ENCODE measurements around the gene CHN2.

DNA sequence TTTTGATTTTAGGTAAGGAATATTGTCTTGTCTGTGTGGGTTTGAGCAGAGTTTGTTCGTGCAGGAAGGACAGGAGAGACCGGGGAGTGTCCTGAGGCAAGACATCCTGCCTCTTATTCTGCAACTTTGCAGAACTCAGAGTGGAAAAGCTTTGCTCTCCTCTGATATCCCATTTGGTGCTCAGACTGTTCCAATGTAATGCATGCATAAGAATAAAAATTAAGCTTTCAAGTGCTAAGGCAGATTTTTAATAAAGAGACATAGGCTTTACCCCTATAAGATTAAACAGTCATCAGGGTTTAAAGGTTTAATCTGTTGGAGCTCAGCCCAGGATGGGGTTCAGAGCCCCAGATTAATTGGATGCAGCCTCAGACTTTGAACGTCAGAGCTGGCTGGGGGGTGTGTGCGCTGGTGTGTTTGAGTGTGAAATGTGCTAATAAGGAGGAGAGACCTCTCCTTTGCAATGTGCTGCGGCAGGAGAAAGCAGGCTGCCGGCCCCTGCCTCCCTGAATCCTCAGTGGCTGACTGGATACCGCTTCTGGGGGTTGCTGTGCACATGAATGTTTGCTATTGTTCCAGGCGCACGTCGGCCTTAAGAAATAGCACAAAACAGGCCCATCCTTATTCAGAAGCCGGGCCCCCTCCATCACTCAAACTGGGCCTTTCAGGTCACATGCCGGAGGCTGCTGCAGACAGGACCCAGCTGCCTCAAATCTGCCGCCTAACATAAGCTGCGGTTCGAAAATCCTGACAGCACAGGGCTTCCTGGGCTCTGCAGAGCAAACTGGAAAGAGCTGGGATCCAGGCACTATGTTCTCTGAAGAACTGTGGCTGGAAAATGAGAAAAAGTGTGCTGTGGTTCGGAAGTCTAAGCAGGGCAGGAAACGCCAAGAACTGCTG, 285.0 kb downstream of the CHN2 start:
- TF ChIP-seq SUZ12 (IDR thresholded peaks at IDR 0.05) (no peak), FOXA1 (IDR thresholded peaks at IDR 0.05) (no peak), TARDBP (IDR thresholded peaks at IDR 0.05) (no peak), FOXM1 (IDR thresholded peaks at IDR 0.05; ENCODE audit: borderline replicate concordance) (no peak), L3MBTL2 (conservative IDR thresholded peaks at IDR 0.05) (no peak), ZNF384 (IDR thresholded peaks at IDR 0.05) (no peak), CTBP1 (IDR thresholded peaks at IDR 0.05; ENCODE audit: borderline replicate concordance) (no peak), SP1 (IDR thresholded peaks at IDR 0.05) (no peak), PKNOX1 (IDR thresholded peaks at IDR 0.05) (no peak)
